GM21526 (cell line): ENCODE data around the gene FMC1.

Experiments used
- ATAC-seq: cut with Tn5 transposase; IDR thresholded peaks from one replicate; pipeline ENCODE4 v1.9.1; 2021; ENCODE audit warnings: moderate library complexity; ENCODE audit not compliant: unreplicated experiment, low FRiP score

Gene FMC1

GRCh38 chr7:139370301-139370942 is 29.3 kb downstream of the FMC1 start:
- no peak for ATAC-seq

- no peak for ATAC-seq
Observed at GRCh38 chr7:139370943-139371313, 29.8 kb downstream of the FMC1 start.

GRCh38 chr7:139374246-139374645 is 33.1 kb downstream of the FMC1 start:
- ATAC-seq, result no peak

GRCh38 chr7:139382439-139382838 is 41.3 kb downstream of the FMC1 start:
- ATAC-seq, result no peak

GRCh38 chr7:139384611-139385010 is 43.5 kb downstream of the FMC1 start:
- ATAC-seq, result no peak

GRCh38 chr7:139387594-139387993 is 46.5 kb downstream of the FMC1 start:
- no peak for ATAC-seq

GRCh38 chr7:139389091-139389490 is 48.0 kb downstream of the FMC1 start:
- ATAC-seq, result no peak

- no peak for ATAC-seq
Observed at GRCh38 chr7:139389774-139390173, 48.6 kb downstream of the FMC1 start.

GRCh38 chr7:139393621-139394211 is 52.6 kb downstream of the FMC1 start:
- no peak for ATAC-seq

- no peak for ATAC-seq
Observed at GRCh38 chr7:139394540-139394939, 53.4 kb downstream of the FMC1 start.
